ENCODE data around the gene FRMD8. TPM values are rescaled to one million over a fixed set of nuclear protein-coding genes. Genes with fewer than 3 reads are reported as not detected.

FRMD8 gene
- total RNA-seq, 4 donors from 2014 or later: 96.5 to 226 (median 128) TPM

DNA sequence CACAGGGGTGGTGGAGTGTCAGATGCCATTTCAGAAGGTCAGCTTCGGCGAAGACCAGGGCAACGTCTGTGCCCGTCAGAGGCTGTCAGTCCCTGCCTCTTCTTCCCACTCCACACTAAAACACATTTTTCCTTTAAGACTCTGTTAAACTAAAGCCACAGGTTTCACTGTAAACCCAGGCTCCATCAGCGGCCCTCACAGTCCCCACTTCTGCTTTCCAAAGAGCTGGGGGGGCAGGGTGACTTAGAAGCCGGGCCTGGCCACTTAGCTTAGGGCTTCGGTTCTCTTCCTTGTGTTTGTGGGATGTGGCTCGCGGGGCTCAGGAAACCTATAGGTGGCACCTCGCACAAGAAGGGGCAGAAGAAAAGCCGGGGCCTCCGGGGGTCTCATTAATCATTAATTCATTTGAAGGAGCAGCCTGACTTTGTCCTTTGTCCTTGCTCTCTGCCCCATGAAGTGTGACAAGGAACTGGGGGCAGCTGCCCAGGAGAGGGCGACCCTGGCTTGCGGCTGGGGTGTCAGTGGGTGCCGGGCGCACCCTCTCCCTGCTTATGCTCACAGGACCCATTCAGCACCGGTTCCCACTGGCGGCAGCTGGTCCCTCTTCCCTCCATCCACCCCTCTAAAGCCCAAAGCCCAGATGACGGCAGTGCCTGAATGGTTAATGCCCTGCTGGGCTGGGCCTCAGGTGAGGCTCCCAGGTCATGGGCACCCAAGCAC lies 8.1 kb upstream of the FRMD8 start:
- DNase-seq (ENCODE audit: low spot score in 2 of 2): no peak
- Histone ChIP-seq H3K9me3 (no peaks in the 10 kb centered on the region), H3K27ac (peak overlapping the region in 2 of 4 donors; percentile 13 to 99), H3K4me3 (no peak overlapping the region), H3K36me3 (no peaks in the 10 kb centered on the region), H3K4me1 (peaks cover 0 to 34% (median 25%) of the 10 kb centered on the region in 4 donors), H3K27me3 (no peaks in the 10 kb centered on the region)
- WGBS, 2 donors: 64 to 72% methylated on average over 19 of the region's 19 CpGs
- TF ChIP-seq, protein P1, sequence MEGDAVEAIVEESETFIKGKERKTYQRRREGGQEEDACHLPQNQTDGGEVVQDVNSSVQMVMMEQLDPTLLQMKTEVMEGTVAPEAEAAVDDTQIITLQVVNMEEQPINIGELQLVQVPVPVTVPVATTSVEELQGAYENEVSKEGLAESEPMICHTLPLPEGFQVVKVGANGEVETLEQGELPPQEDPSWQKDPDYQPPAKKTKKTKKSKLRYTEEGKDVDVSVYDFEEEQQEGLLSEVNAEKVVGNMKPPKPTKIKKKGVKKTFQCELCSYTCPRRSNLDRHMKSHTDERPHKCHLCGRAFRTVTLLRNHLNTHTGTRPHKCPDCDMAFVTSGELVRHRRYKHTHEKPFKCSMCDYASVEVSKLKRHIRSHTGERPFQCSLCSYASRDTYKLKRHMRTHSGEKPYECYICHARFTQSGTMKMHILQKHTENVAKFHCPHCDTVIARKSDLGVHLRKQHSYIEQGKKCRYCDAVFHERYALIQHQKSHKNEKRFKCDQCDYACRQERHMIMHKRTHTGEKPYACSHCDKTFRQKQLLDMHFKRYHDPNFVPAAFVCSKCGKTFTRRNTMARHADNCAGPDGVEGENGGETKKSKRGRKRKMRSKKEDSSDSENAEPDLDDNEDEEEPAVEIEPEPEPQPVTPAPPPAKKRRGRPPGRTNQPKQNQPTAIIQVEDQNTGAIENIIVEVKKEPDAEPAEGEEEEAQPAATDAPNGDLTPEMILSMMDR (IDR thresholded peaks at IDR 0.05): no peak
- TF ChIP-seq POLR2A (IDR thresholded peaks at IDR 0.05): no peak
- no peak for TF ChIP-seq EP300 (IDR thresholded peaks at IDR 0.05)

DNA sequence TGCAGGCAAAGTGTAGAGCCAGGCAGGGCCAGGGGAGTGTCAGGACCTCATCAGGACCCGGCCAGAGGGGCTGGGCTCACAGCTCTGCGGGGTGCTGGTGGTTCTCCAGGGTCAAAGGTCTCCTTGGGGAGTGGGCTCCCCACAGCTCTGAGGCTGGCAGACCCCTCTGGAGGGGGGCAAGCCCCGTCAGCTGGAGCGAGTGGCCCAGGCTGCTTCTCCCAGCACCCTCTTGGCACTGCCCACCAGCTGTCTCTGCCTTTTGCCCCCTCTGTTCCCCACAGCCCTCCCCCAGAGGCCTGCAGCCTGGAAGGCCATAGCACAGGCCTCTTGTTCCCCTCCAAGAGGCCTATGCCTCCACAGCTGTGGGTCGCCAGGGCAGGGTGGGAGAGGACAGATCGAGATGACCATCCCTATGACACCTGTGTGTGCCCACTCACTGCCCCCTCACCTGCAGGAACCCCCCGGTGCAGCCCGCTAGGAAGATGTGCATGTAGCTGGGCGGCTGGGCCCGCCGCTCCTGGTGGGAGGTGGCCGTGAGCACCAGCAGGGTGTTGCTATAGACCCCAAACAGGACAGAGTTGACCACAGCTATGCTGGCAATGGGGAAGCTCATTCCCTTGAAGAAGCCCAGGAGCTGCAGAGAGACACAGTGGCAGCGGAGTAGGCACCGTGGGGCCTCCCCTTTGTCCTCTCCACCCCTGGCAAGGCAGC lies 7.4 kb upstream of the FRMD8 start:
- H3K36me3 ChIP-seq: no peaks in the 10 kb centered on the region
- no peaks in the 10 kb centered on the region for H3K9me3 ChIP-seq
- 80 to 85% methylated on average over 9 to 14 of the region's 14 CpGs for WGBS, 2 donors
- peak overlapping the region in 2 of 4 donors; percentile 13 to 99 for H3K27ac ChIP-seq
- H3K4me1 ChIP-seq: peaks cover 0 to 41% (median 32%) of the 10 kb centered on the region in 4 donors
- H3K4me3 ChIP-seq: no peak overlapping the region
- H3K27me3 ChIP-seq: no peaks in the 10 kb centered on the region
- TF ChIP-seq POLR2A (IDR thresholded peaks at IDR 0.05) (no peak), EP300 (IDR thresholded peaks at IDR 0.05) (no peak)
- TF ChIP-seq, protein P1 (IDR thresholded peaks at IDR 0.05): no peak
- DNase-seq (ENCODE audit: low spot score in 2 of 2): no peak

- 88 to 90% methylated on average over 13 of the region's 13 CpGs for WGBS, 2 donors
These were observed 6.6 kb upstream of the FRMD8 start for GRCh38 chr11:65379698-65380459.

DNA sequence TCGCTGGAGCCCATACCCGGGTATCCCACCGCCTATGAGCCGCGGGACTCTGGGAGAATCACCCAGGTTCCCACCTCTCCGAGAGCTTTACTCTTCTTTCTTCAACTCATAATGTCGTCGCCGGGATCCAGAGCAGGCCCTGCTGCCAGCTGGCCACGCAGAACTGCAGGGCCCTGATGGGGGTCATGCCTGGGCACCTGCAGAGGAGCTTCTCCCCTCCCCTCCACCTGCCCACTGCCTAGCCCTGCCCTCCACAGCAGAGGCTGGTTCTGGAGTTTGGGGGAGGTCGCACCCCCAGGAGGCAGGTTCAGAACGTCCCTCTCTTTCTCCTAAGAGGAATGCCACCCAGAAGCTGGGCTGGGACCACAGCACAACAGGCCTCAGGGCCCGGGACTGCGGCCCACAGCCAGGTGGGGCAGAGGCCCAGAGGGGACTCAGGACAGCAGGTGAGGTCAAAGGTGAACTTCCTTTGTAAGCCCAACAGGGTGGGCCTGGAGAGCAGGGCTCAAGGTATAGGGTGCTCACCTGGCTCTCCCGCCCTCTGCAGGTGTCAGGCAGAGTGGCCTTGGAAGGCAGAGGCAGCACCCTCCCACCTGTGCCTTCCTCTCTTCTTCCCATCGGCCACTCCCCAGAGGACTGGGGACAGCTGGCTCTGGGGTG lies 5.8 kb upstream of the FRMD8 start:
- Histone ChIP-seq H3K9me3 (no peaks in the 10 kb centered on the region), H3K4me3 (no peak overlapping the region), H3K36me3 (no peaks in the 10 kb centered on the region), H3K4me1 (peaks cover 0 to 56% (median 44%) of the 10 kb centered on the region in 4 donors), H3K27me3 (no peaks in the 10 kb centered on the region), H3K27ac (peak overlapping the region; percentile 94 to 99 (median 99))
- DNase-seq (ENCODE audit: low spot score in 2 of 2): no peak
- 87 to 91% methylated on average over 13 to 14 of the region's 16 CpGs for WGBS, 2 donors
- no peak for TF ChIP-seq EP300 (IDR thresholded peaks at IDR 0.05)
- TF ChIP-seq, protein P1 (IDR thresholded peaks at IDR 0.05): no peak
- TF ChIP-seq POLR2A (IDR thresholded peaks at IDR 0.05): no peak

More at GRCh38 chr11:65379698-65380459, 6.6 kb upstream of the FRMD8 start:
- no peak for TF ChIP-seq EP300 (IDR thresholded peaks at IDR 0.05)
- TF ChIP-seq, protein P1 (IDR thresholded peaks at IDR 0.05): no peak
- no peak for TF ChIP-seq POLR2A (IDR thresholded peaks at IDR 0.05)
- Histone ChIP-seq H3K4me3 (no peak overlapping the region), H3K4me1 (peaks cover 0 to 49% (median 39%) of the 10 kb centered on the region in 4 donors), H3K9me3 (no peaks in the 10 kb centered on the region), H3K36me3 (no peaks in the 10 kb centered on the region), H3K27ac (peak overlapping the region in 3 of 4 donors; percentile 14 to 99 (median 99)), H3K27me3 (no peaks in the 10 kb centered on the region)
- no peak for DNase-seq (ENCODE audit: low spot score in 2 of 2)
